Neural progenitor cell (in vitro differentiated cells): ENCODE results near the gene ATIC. TPM values are rescaled to one million over a fixed set of nuclear protein-coding genes. Genes with fewer than 3 reads are reported as not detected.

Experiments
- DNase-seq: peaks from one replicate; pipeline ENCODE4 v3.0.0-alpha.2; 2016; ENCODE audit warnings: low spot score
- H2AFZ ChIP-seq: fragments of 200-600 bp; sonication (generic); replicated peaks from 2 replicates; pipeline ENCODE4 v1.6.1; 2016; ENCODE audit warnings: antibody characterized with exemption
- H3F3A ChIP-seq: fragments of 200-600 bp; sonication (generic); 2 replicates; pipeline ENCODE4 v1.6.1; 2016; ENCODE audit warnings: antibody characterized with exemption, low read depth
- H3K27ac ChIP-seq: fragments of 200-600 bp; sonication (generic); 2 replicates; pipeline ENCODE4 v1.5.1; 2016; ENCODE audit warnings: mild to moderate bottlenecking
- H3K27me3 ChIP-seq: fragments of 200-600 bp; sonication (generic); 2 replicates; pipeline ENCODE4 v1.6.1; 2016; ENCODE audit warnings: mild to moderate bottlenecking, moderate library complexity
- H3K36me3 ChIP-seq: fragments of 200-600 bp; sonication (generic); 2 replicates; pipeline ENCODE4 v1.5.1; 2016
- H3K4me1 ChIP-seq: fragments of 200-600 bp; sonication (generic); 2 replicates; pipeline ENCODE4 v1.6.1; 2016; ENCODE audit warnings: mixed run types
- H3K4me2 ChIP-seq: fragments of 200-600 bp; sonication (generic); 2 replicates; pipeline ENCODE4 v1.6.1; 2016
- H3K4me3 ChIP-seq: fragments of 200-600 bp; sonication (generic); 2 replicates; pipeline ENCODE4 v1.5.1; 2016
- H3K79me2 ChIP-seq: fragments of 200-600 bp; sonication (generic); 2 replicates; pipeline ENCODE4 v1.6.1; 2016; ENCODE audit warnings: low read depth
- H3K9ac ChIP-seq: fragments of 200-600 bp; sonication (generic); 2 replicates; pipeline ENCODE4 v1.6.1; 2016
- H3K9me3 ChIP-seq: fragments of 200-600 bp; sonication (generic); 2 replicates; pipeline ENCODE4 v1.5.1; 2016; ENCODE audit warnings: low read depth
- H4K20me1 ChIP-seq: fragments of 200-600 bp; sonication (generic); 2 replicates; pipeline ENCODE4 v1.6.1; 2016; ENCODE audit warnings: low read depth
- H3K27ac Mint-ChIP-seq: 3 replicates; pipeline ENCODE4 v1.8.0; 2021; ENCODE audit warnings: mixed read lengths
- H3K27me3 Mint-ChIP-seq: 2 replicates; pipeline ENCODE4 v1.8.0; 2022; ENCODE audit warnings: low read depth, mild to moderate bottlenecking, inconsistent platforms, moderate library complexity, mixed read lengths; ENCODE audit not compliant: insufficient read depth
- H3K36me3 Mint-ChIP-seq: 3 replicates; pipeline ENCODE4 v1.8.0; 2021; ENCODE audit warnings: mixed read lengths
- H3K4me1 Mint-ChIP-seq: 3 replicates; pipeline ENCODE4 v1.8.0; 2021; ENCODE audit warnings: mixed read lengths
- H3K4me3 Mint-ChIP-seq: 3 replicates; pipeline ENCODE4 v1.8.0; 2021; ENCODE audit warnings: mild to moderate bottlenecking, moderate library complexity, mixed read lengths
- H3K9me3 Mint-ChIP-seq: 3 replicates; pipeline ENCODE4 v1.8.0; 2020; ENCODE audit warnings: mixed read lengths
- EZH2 ChIP-seq: fragments of 200-600 bp; sonication (generic); IDR thresholded peaks from 2 replicates; pipeline ENCODE4 v1.6.1; 2017; ENCODE audit warnings: antibody characterized with exemption, mild to moderate bottlenecking, moderate library complexity
- EZH2phosphoT487 ChIP-seq: fragments of 200-600 bp; sonication (generic); IDR thresholded peaks from 2 replicates; pipeline ENCODE4 v1.6.1; 2017; ENCODE audit warnings: antibody characterized with exemption
- total RNA-seq: library from RNA; depleted of rRNA; stranded (reverse); fragments of >200 nt; gene quantifications from 2 replicates; pipeline ENCODE4 v1.2.3, GENCODE V29; 2015; ENCODE audit warnings: low replicate concordance
- TF ChIP-seq, protein P1 (sequence below): fragments of 200-600 bp; sonication (generic); IDR thresholded peaks from 2 replicates; pipeline ENCODE4 v1.5.1; 2017; ENCODE audit warnings: antibody characterized with exemption, mild to moderate bottlenecking

ATIC gene
- total RNA-seq, 1 donor from 2014 or later = 43.2 TPM

DNA sequence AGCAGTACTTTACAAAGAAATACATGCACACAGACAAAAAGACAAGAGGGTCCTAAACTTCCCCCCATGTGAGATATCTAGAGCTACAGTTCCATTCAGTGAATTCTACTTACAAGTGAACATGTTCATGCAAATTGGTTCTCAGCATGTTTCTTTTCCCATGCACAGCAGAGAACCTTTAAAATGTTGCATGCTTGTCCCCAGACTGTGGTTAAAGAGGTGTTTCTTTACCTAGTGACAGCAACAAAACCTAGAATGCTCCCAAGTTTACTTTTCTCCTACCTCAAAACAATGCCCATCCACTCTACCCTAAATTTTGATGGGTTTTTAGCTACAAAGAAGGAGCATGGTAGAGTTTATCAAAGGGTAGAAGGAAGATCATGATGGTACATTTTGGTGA, 80.3 kb downstream of the ATIC start:
- Histone ChIP-seq H3K27me3 (no peaks in the 10 kb centered on the region), H3K36me3 (no peaks in the 10 kb centered on the region), H3K27ac (no peak overlapping the region), H3K9ac (no peak overlapping the region), H4K20me1 (no peaks in the 10 kb centered on the region), H3K4me2 (no peak overlapping the region), H3F3A (no peaks in the 10 kb centered on the region), H3K4me1 (no peaks in the 10 kb centered on the region), H2AFZ (no peak overlapping the region), H3K9me3 (no peaks in the 10 kb centered on the region), H3K79me2 (no peaks in the 10 kb centered on the region), H3K4me3 (no peak overlapping the region)
- Mint-ChIP-seq H3K36me3 (peaks cover 35% of the 10 kb centered on the region), H3K4me1 (no peaks in the 10 kb centered on the region), H3K4me3 (no peak overlapping the region), H3K9me3 (no peaks in the 10 kb centered on the region), H3K27ac (no peak overlapping the region), H3K27me3 (no peaks in the 10 kb centered on the region)
- TF ChIP-seq EZH2 (no peak), EZH2phosphoT487 (no peak)
- TF ChIP-seq, protein P1, sequence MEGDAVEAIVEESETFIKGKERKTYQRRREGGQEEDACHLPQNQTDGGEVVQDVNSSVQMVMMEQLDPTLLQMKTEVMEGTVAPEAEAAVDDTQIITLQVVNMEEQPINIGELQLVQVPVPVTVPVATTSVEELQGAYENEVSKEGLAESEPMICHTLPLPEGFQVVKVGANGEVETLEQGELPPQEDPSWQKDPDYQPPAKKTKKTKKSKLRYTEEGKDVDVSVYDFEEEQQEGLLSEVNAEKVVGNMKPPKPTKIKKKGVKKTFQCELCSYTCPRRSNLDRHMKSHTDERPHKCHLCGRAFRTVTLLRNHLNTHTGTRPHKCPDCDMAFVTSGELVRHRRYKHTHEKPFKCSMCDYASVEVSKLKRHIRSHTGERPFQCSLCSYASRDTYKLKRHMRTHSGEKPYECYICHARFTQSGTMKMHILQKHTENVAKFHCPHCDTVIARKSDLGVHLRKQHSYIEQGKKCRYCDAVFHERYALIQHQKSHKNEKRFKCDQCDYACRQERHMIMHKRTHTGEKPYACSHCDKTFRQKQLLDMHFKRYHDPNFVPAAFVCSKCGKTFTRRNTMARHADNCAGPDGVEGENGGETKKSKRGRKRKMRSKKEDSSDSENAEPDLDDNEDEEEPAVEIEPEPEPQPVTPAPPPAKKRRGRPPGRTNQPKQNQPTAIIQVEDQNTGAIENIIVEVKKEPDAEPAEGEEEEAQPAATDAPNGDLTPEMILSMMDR = no peak
- no peak for DNase-seq

DNA sequence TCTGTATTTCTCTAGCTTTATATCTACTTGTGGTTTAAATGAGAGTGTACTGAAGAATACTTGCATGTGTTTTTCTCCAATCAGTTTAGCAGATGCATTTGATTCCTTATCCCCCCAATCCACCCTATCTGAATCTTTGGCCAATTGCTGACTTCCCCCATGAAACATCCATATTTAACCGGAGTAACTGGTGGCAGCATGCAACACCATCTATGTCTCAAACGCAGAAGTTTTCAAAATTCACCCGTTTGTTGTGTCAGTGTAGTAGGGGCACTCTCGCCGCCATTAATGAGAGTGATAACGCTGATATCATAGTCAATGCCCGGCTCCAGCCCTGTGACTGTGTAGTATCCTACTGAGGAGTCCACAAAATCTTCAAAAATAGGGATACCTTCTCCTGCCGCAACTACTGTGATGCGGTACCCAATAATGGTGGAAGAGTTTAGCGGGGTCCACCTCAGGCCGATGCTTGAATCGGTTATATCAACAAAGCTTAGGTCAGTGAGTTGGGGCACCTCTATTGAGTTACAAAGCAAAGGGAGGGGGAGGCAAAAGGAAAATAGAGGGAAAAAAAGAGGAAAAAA, 80.9 kb downstream of the ATIC start:
- Mint-ChIP-seq H3K9me3 (no peaks in the 10 kb centered on the region), H3K4me1 (no peaks in the 10 kb centered on the region), H3K27ac (no peak overlapping the region), H3K4me3 (no peak overlapping the region), H3K27me3 (no peaks in the 10 kb centered on the region), H3K36me3 (peaks cover 39% of the 10 kb centered on the region)
- no peaks in the 10 kb centered on the region for H4K20me1 ChIP-seq
- H3K9ac ChIP-seq = no peak overlapping the region
- no peaks in the 10 kb centered on the region for H3K79me2 ChIP-seq
- H3K36me3 ChIP-seq = no peaks in the 10 kb centered on the region
- no peaks in the 10 kb centered on the region for H3K9me3 ChIP-seq
- no peak overlapping the region for H2AFZ ChIP-seq
- H3K27me3 ChIP-seq = no peaks in the 10 kb centered on the region
- H3F3A ChIP-seq = no peaks in the 10 kb centered on the region
- no peak for TF ChIP-seq EZH2
- TF ChIP-seq, protein P1 = no peak
- TF ChIP-seq EZH2phosphoT487 = no peak
- H3K4me3 ChIP-seq = no peak overlapping the region
- H3K27ac ChIP-seq = no peak overlapping the region
- no peak overlapping the region for H3K4me2 ChIP-seq
- no peak for DNase-seq
- no peaks in the 10 kb centered on the region for H3K4me1 ChIP-seq

DNA sequence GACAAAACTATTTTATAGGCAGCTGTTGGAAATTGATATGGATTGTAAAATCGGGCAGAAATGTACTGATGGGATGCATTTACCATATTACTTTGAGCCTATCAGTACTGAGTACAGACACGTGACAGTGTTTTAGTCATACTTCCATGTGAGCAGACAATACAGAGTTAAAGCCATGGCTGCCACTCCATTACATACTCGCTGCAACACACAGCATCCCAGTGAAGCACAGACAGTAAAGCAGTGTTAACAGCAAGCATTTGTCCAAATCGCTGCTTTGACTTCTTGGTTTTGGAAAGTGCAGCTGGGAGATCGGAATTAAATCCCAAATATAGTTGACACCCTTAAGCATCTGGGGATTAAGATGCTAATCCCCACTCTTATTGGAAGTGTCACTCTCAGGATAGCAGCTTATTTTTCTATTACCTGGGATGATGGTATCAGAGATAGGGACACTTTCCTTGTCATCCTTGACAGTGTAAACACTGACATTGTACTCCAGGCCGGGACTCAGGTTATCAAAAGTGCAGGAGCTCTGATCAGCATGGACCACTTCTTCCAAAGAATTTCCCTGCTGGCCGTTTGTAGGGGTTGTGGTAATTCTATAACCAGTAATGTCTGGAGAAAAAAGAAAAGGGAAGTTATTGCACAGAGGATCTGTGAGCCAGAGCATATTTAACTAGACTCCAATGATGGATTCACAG, 82.4 kb downstream of the ATIC start:
- Mint-ChIP-seq H3K9me3 (no peaks in the 10 kb centered on the region), H3K36me3 (peaks cover 47% of the 10 kb centered on the region), H3K27me3 (no peaks in the 10 kb centered on the region), H3K27ac (no peak overlapping the region), H3K4me1 (no peaks in the 10 kb centered on the region), H3K4me3 (no peak overlapping the region)
- Histone ChIP-seq H3K9me3 (no peaks in the 10 kb centered on the region), H3K4me1 (no peaks in the 10 kb centered on the region), H3K79me2 (no peaks in the 10 kb centered on the region), H3K4me3 (no peak overlapping the region), H3K27ac (no peak overlapping the region), H3F3A (no peaks in the 10 kb centered on the region), H3K9ac (no peak overlapping the region), H2AFZ (no peak overlapping the region), H4K20me1 (no peaks in the 10 kb centered on the region), H3K27me3 (no peaks in the 10 kb centered on the region), H3K4me2 (no peak overlapping the region), H3K36me3 (no peaks in the 10 kb centered on the region)
- no peak for DNase-seq
- TF ChIP-seq, protein P1 = no peak
- TF ChIP-seq EZH2phosphoT487 = no peak
- TF ChIP-seq EZH2 = no peak
